MM.1S (cell line): ENCODE results near the gene CEP83.
A peak's percentile ranks its signal among the peaks of the same experiment; 100 is the strongest.

Experiments used
- CTCF ChIP-seq: fragments of 300-600 bp; sonication (generic); IDR thresholded peaks from 2 replicates; pipeline ENCODE4 v1.5.1; 2016; ENCODE audit warnings: antibody characterized with exemption, low read length, mixed read lengths
- EZH2 ChIP-seq: fragments of 300-600 bp; sonication (generic); optimal IDR thresholded peaks from 2 replicates; pipeline ENCODE3; 2017; ENCODE audit warnings: low read depth, mild to moderate bottlenecking, antibody characterized with exemption, low read length, mixed read lengths

DNA sequence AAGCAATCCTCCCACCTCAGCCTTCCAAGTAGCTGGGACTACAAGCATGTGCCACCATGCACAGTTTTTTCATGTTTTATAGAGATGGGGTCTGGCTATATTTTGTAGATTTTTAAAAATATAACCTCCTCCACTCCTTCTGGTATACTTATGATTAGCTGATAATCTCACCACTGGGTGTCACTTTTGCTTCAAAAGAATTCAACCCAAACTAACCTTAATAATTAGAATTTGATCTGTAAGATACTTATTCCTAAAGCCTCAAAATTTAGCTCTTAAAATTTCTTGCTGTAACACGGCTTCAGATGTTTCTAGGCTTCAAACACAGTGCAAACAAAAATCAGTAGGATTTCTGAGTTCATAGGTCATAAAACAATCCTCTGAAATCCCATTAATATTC is 130.3 kb downstream of the CEP83 start:
- TF ChIP-seq CTCF (peak; percentile 23), EZH2 (no peak)
